Pancreas (tissue), 10 donors: ENCODE measurements around the gene BUD23. TPM values are rescaled to one million over a fixed set of nuclear protein-coding genes. Genes with fewer than 3 reads are reported as not detected.

Experiments
- ATAC-seq, 4 donors: fragments of 200-7000 bp; cut with Tn5 transposase; one replicate each; pipeline versions ENCODE4 v1.8.0 to v1.9.1; 2020; ENCODE audit warnings: mild to moderate bottlenecking in 4 of 4, moderate library complexity in 4 of 4
- DNase-seq, 6 donors: peaks; one replicate each; pipeline ENCODE4 v3.0.0-alpha.2; 2020
- FAIRE-seq: peaks from 2 replicates; lab custom pipeline; 2012; peaks lifted over from hg19 to GRCh38; lab: Jason Lieb, UNC
- H3K27ac ChIP-seq, 4 donors: fragments of 200-600 bp; sonication (generic); 1 replicate in 3 of 4; 2 replicates in 1 of 4; pipeline versions ENCODE4 v1.5.0 to v1.8.0; 2020
- H3K27me3 ChIP-seq, 4 donors: fragments of 200-600 bp; one replicate each; pipeline ENCODE4 v1.8.0; 2021
- H3K36me3 ChIP-seq, 3 donors: fragments of 200-600 bp; sonication (generic) in 1 of 3; one replicate each; pipeline versions ENCODE4 v1.5.0 to v1.8.0; 2020 to 2021
- H3K4me1 ChIP-seq, 3 donors: fragments of 200-600 bp; one replicate each; pipeline ENCODE4 v1.8.0; 2021
- H3K4me3 ChIP-seq, 4 donors: fragments of 200-600 bp; sonication (generic) in 2 of 4; one replicate each; pipeline versions ENCODE4 v1.5.0 to v1.8.0; 2020 to 2021
- H3K9me3 ChIP-seq, 4 donors: fragments of 200-600 bp; one replicate each; pipeline ENCODE4 v1.8.0; 2021
- WGBS, 2 donors: extraction: QIAGEN DNeasy Blood & Tissue Kit; methylation state at CpG; one replicate each; pipeline ENCODE4 v1.1.7; 2013; 5-methylcytosine and 5-hydroxymethylcytosine counted together
- intact Hi-C, 3 donors: fragments of 100-400 bp; cut with DNase I; formaldehyde crosslinking; loops; one replicate each; pipeline versions ENCODE4 v1.11.1 to v1.14.2; 2022
- polyA plus RNA-seq, 2 donors: library from polyadenylated mRNA; stranded (reverse); fragments of 200-250 nt; gene quantifications; one replicate each; pipeline ENCODE4 v1.2.3, GENCODE V29; 2013
- total RNA-seq, 6 donors: library from RNA; stranded (reverse); fragmentation: NEBNext Ultra II Directional in 4 of 6; extraction: Animal tissue kit (Norgen Biotek cat#: 25700) in 4 of 6; gene quantifications; one replicate each; pipeline versions ENCODE4 v1.2.1 to v1.2.4, GENCODE V29; 2021 to 2023
- TF ChIP-seq, protein P1 (sequence below), 4 donors: fragments of 200-600 bp; sonication (generic) in 3 of 4; IDR thresholded peaks; one replicate each; pipeline versions ENCODE4 v1.5.0 to v1.8.0; 2021; ENCODE audit warnings: antibody characterized with exemption in 4 of 4
- donor health status: healthy with polysubstance abuse.
- donor health status: DM: no; HTN: no; CAD: no; lungs with moderate emphysema.
- donor health status: DM: no; HTN: no; CAD: no.
- donor health status: control.
- donor health status: control.
- donor health status: Bipolar disorder and iron deficiency.
- donor health status: DM: yes; HTN: yes; CAD: no.
- donor health status: DM: no; HTN: no; CAD: no.
- donor health status: DM: no; HTN: no; CAD: no.
- donor health status: DM: yes; HTN: yes; CAD: no.

BUD23 gene
- total and polyA plus RNA-seq, 8 donors, result 26.9 to 62.9 (median 35.7) TPM

DNA sequence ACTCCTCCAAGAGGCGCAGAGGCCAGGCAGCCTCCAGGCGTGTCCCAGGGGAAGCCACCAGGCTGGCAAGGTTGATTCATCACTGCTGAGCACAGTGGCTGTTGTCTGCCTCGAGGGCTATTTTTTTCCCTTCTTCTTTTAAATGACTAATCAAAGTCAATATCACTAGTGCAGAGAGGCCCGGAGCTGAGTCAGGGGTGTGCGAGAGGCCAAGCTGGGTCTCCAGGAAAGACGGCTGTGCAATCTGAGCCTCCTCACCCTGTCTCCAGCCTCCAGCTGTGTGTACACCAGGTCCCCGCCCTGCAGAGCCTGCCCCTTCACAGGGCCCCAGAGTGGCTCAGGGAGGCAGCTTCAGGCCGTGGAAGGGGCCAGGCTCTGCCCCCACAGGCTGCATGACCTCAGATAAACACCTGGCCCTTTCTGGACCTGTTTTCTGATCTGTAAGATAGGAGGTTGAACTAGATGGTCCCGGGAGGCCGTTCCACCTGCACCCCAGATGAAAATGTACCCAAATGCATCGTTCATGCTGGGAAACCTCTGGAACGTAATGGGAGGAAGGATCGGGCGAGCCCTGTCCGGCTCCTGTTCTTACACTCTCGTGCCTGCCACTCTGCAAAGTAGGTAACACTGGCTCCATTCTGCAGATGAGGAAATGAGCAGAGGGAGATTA, 32.4 kb downstream of the BUD23 start:
- H3K9me3 ChIP-seq, result no peaks in the 10 kb centered on the region
- ATAC-seq, result peak in 3 of 4 donors; percentile 25 to 74 (median 60)
- FAIRE-seq, result no peak
- H3K27ac ChIP-seq, result no peak overlapping the region
- H3K4me1 ChIP-seq, result no peaks in the 10 kb centered on the region
- H3K27me3 ChIP-seq, result no peaks in the 10 kb centered on the region
- DNase-seq, result no peak
- H3K36me3 ChIP-seq, result no peaks in the 10 kb centered on the region
- no peak overlapping the region for H3K4me3 ChIP-seq
- WGBS, 2 donors, result 73 to 77% methylated on average over 16 of the region's 16 CpGs
- TF ChIP-seq, protein P1, sequence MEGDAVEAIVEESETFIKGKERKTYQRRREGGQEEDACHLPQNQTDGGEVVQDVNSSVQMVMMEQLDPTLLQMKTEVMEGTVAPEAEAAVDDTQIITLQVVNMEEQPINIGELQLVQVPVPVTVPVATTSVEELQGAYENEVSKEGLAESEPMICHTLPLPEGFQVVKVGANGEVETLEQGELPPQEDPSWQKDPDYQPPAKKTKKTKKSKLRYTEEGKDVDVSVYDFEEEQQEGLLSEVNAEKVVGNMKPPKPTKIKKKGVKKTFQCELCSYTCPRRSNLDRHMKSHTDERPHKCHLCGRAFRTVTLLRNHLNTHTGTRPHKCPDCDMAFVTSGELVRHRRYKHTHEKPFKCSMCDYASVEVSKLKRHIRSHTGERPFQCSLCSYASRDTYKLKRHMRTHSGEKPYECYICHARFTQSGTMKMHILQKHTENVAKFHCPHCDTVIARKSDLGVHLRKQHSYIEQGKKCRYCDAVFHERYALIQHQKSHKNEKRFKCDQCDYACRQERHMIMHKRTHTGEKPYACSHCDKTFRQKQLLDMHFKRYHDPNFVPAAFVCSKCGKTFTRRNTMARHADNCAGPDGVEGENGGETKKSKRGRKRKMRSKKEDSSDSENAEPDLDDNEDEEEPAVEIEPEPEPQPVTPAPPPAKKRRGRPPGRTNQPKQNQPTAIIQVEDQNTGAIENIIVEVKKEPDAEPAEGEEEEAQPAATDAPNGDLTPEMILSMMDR (IDR thresholded peaks at IDR 0.05), result no peak
- intact Hi-C loops, result no loop called here

DNA sequence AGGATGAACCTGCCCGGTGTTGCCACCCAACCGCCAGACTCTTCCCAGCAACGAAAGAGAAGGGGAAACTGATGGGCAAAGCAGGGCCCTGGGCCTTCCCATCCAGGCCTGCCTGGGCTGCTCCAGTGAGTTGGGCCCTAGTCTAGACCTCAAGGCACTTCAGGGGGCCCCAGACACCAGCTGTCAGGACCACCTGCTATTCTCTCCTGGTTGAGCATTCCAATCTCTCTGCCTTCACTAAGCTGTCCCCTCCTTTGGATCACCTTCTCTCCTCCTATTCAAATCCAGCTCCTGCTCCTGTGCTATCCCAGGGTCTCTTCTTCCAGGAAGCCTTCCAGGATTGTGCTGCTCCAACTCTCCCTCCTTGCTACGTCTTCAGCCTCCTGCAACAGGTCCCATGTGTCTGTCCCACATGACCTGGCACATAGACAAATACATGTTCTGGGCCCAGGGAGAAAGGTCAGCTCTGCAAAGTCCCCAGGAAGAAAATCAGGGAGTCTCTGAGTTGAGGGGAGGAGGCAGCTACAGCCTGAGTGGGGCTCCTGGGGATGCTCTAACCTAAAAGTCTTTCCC, 33.0 kb downstream of the BUD23 start:
- intact Hi-C loops, result no loop called here
- peaks cover 0 to 4% (median 0%) of the 10 kb centered on the region in 3 donors for H3K4me1 ChIP-seq
- TF ChIP-seq, protein P1 (IDR thresholded peaks at IDR 0.05), result no peak
- H3K9me3 ChIP-seq, result no peaks in the 10 kb centered on the region
- ATAC-seq, result no peak
- no peak for FAIRE-seq
- no peaks in the 10 kb centered on the region for H3K27me3 ChIP-seq
- no peaks in the 10 kb centered on the region for H3K36me3 ChIP-seq
- no peak for DNase-seq
- 63 to 75% methylated on average over 4 of the region's 4 CpGs for WGBS, 2 donors
- H3K27ac ChIP-seq, result no peak overlapping the region
- no peak overlapping the region for H3K4me3 ChIP-seq

DNA sequence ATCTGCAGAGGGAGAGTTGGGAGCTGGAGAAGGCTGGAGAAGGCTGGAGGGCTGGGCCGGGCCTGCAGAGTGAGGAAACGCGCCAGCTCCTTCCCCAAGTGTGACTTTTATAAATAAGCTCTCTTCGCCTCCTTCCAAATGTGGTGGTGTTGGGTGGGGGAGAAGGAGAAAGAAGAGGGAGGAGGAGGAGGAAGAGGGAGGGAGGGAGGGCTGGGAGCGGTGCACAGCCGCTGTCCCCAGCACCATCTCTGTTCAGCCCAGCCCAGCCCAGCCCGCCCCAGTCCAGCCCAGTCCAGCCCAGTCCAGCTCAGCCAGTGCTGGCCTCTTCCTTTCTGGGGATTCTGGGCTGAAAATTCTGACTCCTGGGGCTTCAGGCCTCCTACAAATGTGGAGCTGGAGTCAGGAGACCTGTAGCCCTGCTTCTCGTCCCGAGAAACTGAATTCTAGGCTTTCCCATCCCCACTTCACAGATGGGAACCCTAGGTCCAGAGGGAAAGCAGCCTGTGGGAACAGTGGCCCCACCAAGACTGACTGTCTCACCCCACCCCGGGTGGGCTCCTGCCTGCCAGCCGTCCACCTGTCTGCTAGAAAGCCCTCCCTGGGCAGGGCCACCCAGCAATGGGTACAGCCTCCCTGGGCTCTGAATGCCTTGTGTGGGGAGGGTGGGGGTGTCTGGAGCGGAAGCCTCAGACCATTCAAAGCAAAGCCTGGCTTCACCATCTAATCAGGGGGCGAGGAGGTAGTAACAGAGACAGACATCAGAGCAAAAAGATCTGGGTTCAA, 33.8 kb downstream of the BUD23 start:
- Histone ChIP-seq H3K27me3 (no peaks in the 10 kb centered on the region), H3K27ac (no peak overlapping the region), H3K9me3 (no peaks in the 10 kb centered on the region), H3K4me3 (no peak overlapping the region), H3K4me1 (peaks cover 0 to 11% (median 4%) of the 10 kb centered on the region in 3 donors), H3K36me3 (no peaks in the 10 kb centered on the region)
- TF ChIP-seq, protein P1 (IDR thresholded peaks at IDR 0.05), result no peak
- intact Hi-C loops, result no loop called here
- ATAC-seq, result no peak
- DNase-seq, result no peak
- 84 to 87% methylated on average over 13 of the region's 13 CpGs for WGBS, 2 donors
- no peak for FAIRE-seq

DNA sequence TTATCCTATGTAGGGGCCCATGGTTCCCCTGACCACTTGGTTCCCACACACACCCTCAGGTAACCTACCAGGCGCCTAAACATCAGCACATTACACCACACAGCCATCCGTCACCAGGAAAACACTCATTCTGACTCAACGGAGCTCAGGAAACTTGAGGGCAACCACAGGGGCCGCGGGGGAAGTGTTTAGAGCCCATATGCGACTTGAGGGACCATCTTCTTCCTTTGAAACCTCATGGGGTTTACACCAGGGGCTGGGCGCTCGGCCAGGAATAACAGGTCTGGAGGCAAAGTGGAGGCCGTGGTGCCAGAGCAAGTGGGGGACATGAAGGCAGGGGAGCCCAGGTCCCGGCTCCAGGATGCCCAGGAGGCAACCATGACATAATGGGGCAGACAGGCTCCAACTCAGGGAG, 34.6 kb downstream of the BUD23 start:
- intact Hi-C loops, result no loop called here
- FAIRE-seq, result no peak

More for the DNA sequence above, 34.6 kb downstream of the BUD23 start:
- ATAC-seq (no peak), DNase-seq (no peak)
- Histone ChIP-seq H3K27me3 (no peaks in the 10 kb centered on the region), H3K36me3 (no peaks in the 10 kb centered on the region), H3K27ac (no peak overlapping the region), H3K4me3 (peak overlapping the region in 1 of 4 donors; percentile 94), H3K9me3 (no peaks in the 10 kb centered on the region), H3K4me1 (peaks cover 0 to 11% (median 4%) of the 10 kb centered on the region in 3 donors)
- 77 to 81% methylated on average over 10 of the region's 10 CpGs for WGBS, 2 donors
- TF ChIP-seq, protein P1 (IDR thresholded peaks at IDR 0.05), result no peak
